Activated naive CD4-positive, alpha-beta T cell treated with anti-CD3 and anti-CD28 coated beads, Interleukin-2, amount 50 U/mL, for 24 hours (primary cell): ENCODE results near the gene CYTH3.
"Not testable (repeated sequence)": the region's sequence is repeated elsewhere in the genome, so short reads cannot be mapped to it uniquely, and the experiment has no call there.

ENCODE experiments used
- H3K27ac Mint-ChIP-seq: one replicate; pipeline ENCODE4 v1.8.0; 2021; ENCODE audit warnings: mild to moderate bottlenecking, mixed read lengths
- H3K27me3 Mint-ChIP-seq: one replicate; pipeline ENCODE4 v1.8.0; 2021; ENCODE audit warnings: mixed read lengths
- H3K36me3 Mint-ChIP-seq: one replicate; pipeline ENCODE4 v1.8.0; 2021; ENCODE audit warnings: mixed read lengths
- H3K4me1 Mint-ChIP-seq: one replicate; pipeline ENCODE4 v1.8.0; 2021; ENCODE audit warnings: mixed read lengths
- H3K4me3 Mint-ChIP-seq: one replicate; pipeline ENCODE4 v1.8.0; 2021; ENCODE audit warnings: mild to moderate bottlenecking, mixed read lengths
- H3K9me3 Mint-ChIP-seq: one replicate; pipeline ENCODE4 v1.8.0; 2021; ENCODE audit warnings: mixed read lengths

The CYTH3 gene

GRCh38 chr7:6232534-6232933 lies 39.9 kb downstream of the CYTH3 start:
- H3K36me3 Mint-ChIP-seq: no peaks in the 10 kb centered on the region
- no peak overlapping the region for H3K4me3 Mint-ChIP-seq
- H3K27me3 Mint-ChIP-seq: no peaks in the 10 kb centered on the region
- H3K9me3 Mint-ChIP-seq: no peaks in the 10 kb centered on the region
- peaks cover 35% of the 10 kb centered on the region for H3K4me1 Mint-ChIP-seq
- no peak overlapping the region for H3K27ac Mint-ChIP-seq

DNA sequence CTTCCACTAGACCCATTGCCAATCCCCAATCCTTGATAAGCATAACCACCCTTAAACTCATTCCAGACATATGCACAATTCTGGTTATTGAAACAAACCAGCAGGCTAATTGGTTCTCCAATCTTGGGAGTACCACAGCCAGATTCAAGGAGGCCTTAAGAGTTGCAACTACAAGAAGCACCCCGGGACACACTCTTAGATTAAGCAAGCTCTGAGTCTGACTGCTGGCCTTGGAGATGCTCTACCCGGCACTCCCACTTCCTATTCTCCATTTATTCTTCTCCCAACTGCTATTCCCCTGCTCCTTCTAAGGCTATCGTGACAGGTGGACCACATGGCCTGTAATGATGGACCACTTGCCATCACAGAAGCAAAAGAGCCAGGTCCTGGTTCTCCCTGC lies 40.3 kb downstream of the CYTH3 start:
- Mint-ChIP-seq H3K9me3 (no peaks in the 10 kb centered on the region), H3K4me3 (no peak overlapping the region), H3K27ac (no peak overlapping the region)

DNA sequence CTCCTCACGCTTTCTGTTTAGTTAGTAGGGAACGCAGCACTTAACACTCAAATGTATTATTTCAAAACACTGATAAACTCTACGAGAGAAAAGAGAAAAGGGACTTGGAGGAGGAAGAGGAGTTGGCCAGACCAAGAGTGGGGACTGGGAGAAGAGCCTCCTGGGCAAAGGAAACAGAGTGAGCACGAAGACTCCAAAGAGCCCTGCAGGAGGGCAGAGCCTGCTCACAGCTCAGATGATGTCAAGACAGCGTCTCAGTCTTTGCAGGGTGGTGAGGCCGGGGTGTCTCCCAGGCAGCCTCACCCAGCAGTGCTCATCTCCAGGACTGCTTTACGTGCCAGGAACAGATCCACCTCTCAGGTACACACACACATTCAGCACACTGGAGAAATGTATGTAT lies 41.2 kb downstream of the CYTH3 start:
- H3K36me3 Mint-ChIP-seq: no peaks in the 10 kb centered on the region
- no peaks in the 10 kb centered on the region for H3K27me3 Mint-ChIP-seq
- H3K9me3 Mint-ChIP-seq: no peaks in the 10 kb centered on the region
- no peak overlapping the region for H3K27ac Mint-ChIP-seq
- H3K4me3 Mint-ChIP-seq: no peak overlapping the region
- peaks cover 35% of the 10 kb centered on the region for H3K4me1 Mint-ChIP-seq

More for the DNA sequence above, 40.3 kb downstream of the CYTH3 start:
- no peaks in the 10 kb centered on the region for H3K36me3 Mint-ChIP-seq
- H3K27me3 Mint-ChIP-seq: no peaks in the 10 kb centered on the region
- H3K4me1 Mint-ChIP-seq: peaks cover 35% of the 10 kb centered on the region

DNA sequence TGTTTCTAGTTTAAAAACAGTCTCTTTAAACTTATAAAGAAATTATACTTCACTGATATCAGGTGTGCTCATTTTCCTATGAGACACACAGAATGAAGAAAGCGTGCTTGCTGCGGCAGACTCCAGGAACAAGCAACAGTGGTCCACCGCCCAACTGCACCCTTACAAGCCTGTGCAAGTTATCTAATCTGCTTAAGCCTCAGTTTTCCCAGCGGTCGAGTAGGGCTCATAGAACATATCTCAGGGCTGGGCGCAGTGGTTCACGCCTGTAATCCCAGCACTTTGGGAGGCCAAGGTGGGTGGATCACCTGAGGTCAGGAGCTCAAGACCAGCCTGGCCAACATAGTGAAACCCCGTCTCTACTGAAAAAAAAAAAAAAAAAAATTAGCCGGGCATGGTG lies 43.1 kb downstream of the CYTH3 start:
- H3K36me3 Mint-ChIP-seq, H3K9me3 Mint-ChIP-seq, H3K27me3 Mint-ChIP-seq, H3K4me3 Mint-ChIP-seq, H3K27ac Mint-ChIP-seq: not testable (repeated sequence)
- peaks cover 30% of the 10 kb centered on the region for H3K4me1 Mint-ChIP-seq

DNA sequence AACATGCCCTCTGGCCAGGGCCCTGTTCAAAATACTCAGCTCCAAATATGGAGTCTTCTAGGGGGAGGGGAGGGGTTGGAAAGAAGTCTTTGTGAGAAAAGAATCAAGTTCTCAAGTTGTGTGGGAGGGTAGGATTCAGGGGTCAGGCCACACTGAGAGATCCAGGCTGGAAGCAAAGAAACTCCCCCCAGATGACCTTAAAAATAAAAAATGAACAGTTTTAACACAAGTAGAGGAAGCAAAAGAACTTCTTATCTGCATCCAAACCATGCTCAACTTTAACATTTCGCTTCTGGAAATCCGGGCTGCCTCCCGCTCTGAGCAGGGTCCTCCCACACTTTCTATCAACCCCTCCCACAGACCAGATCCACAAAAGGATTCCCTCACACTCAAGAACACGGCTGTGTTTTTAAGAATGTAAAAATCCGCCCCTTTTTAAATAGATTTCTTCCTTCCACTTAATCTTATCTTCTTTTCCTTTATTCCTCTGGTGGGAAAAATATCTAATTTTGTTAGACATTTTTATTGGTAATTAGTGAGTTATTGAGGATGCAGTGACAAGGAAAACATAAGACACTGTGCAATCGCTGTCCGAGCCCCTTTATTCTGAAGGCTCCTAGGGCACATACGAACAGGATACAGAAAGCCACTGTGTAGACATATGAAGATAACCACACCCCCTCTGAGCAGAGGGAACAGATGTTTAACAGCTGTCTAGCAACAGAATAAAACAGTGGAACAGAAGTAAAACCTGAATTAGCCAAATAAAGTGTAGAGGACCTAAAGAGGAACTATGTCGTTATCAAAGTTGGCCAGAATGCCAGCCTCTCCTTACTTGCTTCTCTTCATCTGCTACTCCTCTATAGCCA lies 43.8 kb downstream of the CYTH3 start:
- H3K9me3 Mint-ChIP-seq: no peaks in the 10 kb centered on the region
- no peak overlapping the region for H3K27ac Mint-ChIP-seq
- H3K27me3 Mint-ChIP-seq: no peaks in the 10 kb centered on the region
- H3K4me1 Mint-ChIP-seq: peaks cover 23% of the 10 kb centered on the region
- no peaks in the 10 kb centered on the region for H3K36me3 Mint-ChIP-seq
- H3K4me3 Mint-ChIP-seq: no peak overlapping the region

DNA sequence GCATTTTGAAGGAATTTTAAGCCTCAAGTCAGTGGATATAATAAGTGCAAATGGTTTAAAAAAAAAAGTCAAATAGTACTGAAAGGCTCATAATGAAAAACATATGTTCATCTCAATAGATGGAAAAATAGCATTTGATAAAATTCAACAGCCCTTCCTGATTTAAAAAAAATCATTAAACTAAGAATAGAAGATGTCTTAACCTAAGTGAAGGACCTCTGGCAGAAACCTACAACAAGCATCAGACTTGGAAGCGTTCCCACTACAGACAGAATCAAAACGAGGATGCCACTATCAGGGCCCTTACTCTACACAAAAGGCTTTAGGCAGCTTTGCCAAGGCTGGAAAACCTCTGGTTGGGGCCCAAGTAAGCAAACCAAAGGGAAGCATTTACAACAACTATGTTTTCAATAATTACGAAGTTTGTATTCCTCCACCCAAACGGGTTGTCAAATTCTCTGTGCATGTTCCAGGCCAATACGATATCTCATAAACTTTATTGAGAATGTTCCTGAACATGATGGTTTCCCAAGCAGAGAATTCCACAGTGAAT lies 45.1 kb downstream of the CYTH3 start:
- Mint-ChIP-seq H3K27ac (no peak overlapping the region), H3K4me1 (peaks cover 14% of the 10 kb centered on the region), H3K9me3 (no peaks in the 10 kb centered on the region), H3K27me3 (no peaks in the 10 kb centered on the region), H3K36me3 (no peaks in the 10 kb centered on the region), H3K4me3 (no peak overlapping the region)

DNA sequence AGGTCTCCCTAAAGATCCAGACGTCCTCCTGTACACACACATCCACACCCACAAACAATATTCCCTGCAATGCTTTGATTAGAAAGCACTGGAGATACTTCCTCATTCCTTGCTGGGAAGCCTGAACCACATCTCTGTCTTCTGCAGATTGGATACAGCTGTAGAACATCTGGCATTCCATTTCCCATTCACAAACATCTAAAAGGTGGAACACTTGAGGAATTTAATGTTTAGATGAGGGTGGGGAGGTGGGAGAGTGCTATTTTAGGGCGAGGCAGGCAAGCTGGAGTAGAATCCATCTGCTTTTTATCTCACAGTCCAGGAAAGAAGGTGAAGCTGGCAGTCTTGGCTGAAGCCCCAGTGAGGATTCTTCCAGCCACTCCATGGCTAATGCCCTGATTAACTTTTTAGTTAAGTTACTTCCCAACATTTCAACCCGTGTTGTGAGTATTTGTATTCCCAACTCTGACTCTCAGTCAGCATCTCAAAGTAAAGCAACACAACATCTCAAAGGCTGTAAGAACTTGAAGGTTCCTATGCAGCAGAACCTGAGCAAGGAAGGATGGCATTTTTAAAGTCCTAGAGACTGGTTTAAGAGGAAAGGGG lies 46.1 kb downstream of the CYTH3 start:
- H3K4me3 Mint-ChIP-seq: no peak overlapping the region
- H3K4me1 Mint-ChIP-seq: peaks cover 22% of the 10 kb centered on the region
- peaks cover 1% of the 10 kb centered on the region for H3K36me3 Mint-ChIP-seq
- no peaks in the 10 kb centered on the region for H3K9me3 Mint-ChIP-seq
- no peaks in the 10 kb centered on the region for H3K27me3 Mint-ChIP-seq
- H3K27ac Mint-ChIP-seq: no peak overlapping the region

DNA sequence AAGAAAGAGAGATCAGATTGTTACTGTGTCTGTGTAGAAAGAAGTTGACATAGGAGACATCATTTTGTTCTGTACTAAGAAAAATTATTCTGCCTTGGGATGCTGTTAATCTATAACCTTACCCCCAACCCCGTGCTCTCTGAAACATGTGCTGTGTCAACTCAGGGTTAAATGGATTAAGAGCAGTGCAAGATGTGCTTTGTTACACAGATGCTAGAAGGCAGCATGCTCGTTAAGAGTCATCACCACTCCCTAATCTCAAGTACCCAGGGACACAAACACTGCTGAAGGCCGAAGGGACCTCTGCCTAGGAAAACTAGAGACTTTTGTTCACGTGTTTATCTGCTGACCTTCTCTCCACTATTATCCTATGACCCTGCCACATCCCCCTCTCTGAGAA lies 49.0 kb downstream of the CYTH3 start:
- H3K27me3 Mint-ChIP-seq, H3K4me3 Mint-ChIP-seq, H3K9me3 Mint-ChIP-seq, H3K36me3 Mint-ChIP-seq, H3K27ac Mint-ChIP-seq: not testable (repeated sequence)
- H3K4me1 Mint-ChIP-seq: peaks cover 29% of the 10 kb centered on the region

DNA sequence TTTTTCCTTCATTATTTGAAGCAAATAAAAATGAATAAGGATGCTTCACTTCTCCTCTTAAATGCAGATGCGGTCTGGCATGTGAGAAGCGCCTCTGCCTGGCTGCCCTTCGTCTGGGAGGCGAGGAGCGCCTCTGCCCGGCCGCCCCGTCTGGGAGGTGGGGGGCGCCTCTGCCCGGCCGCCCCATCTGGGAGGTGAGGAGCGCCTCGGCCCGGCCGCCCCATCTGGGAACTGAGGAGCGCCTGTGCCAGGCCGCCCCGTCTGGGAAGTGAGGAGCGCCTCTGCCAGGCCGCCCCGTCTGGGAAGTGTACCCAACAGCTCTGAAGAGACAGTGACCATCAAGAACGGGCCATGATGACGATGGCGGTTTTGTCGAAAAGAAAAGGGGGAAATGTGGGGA lies 49.4 kb downstream of the CYTH3 start:
- H3K36me3 Mint-ChIP-seq, H3K27me3 Mint-ChIP-seq, H3K27ac Mint-ChIP-seq: not testable (repeated sequence)

DNA sequence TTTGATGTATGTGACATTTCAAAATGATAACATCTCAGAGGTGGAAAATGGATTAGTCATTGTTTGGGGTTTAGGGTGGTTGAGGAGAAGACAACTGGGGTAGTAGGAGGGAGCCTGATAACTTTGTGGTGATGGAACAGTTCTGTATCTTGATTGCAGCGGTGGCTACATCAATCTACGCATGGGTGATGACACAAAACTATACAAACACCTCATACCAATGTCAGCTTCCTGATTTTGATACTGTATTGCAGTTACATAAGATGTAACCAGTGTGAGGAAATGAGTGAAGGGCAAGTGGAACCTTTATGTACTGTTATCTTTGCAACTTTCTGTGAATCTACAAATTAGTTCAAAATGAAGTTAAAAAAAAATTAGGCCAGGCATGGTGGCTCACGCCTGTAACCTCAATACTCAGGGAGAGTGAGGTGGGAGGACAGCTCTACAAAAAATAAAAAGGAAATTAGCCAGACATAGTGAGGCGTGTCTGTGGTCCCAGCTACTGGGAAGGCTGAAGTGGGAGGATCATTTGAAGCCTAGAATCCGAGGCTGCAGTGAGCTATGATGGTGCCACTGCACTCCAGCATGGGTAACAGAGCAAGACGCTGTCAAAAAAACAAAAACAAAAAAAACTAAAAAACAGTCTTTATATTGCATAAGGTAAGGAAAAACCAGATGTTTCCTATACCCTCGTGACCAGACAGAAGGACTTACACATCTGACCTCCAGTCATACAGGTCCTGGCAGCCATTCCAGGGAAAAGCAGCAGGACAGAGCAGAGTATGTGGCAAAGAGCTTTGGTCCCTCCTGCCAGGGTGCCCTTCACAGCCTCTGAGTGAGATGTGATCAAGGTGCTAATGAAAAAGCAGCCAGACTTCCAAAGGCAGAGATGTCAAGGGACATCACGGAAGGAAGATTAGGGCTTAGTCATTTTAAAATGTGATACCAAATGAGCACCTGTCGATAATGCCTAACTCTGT lies 50.8 kb downstream of the CYTH3 start:
- peaks cover 1% of the 10 kb centered on the region for H3K36me3 Mint-ChIP-seq
- peak overlapping the region; percentile 97 for H3K27ac Mint-ChIP-seq
- H3K4me3 Mint-ChIP-seq: peak overlapping the region; percentile 74
- H3K4me1 Mint-ChIP-seq: peaks cover 24% of the 10 kb centered on the region
- H3K27me3 Mint-ChIP-seq: no peaks in the 10 kb centered on the region
- H3K9me3 Mint-ChIP-seq: no peaks in the 10 kb centered on the region

More for the DNA sequence above, 49.4 kb downstream of the CYTH3 start:
- H3K4me1 Mint-ChIP-seq: peaks cover 25% of the 10 kb centered on the region
- H3K9me3 Mint-ChIP-seq, H3K4me3 Mint-ChIP-seq: not testable (repeated sequence)

- Mint-ChIP-seq H3K36me3 (peaks cover 4% of the 10 kb centered on the region), H3K27ac (no peak overlapping the region), H3K27me3 (no peaks in the 10 kb centered on the region), H3K4me3 (no peak overlapping the region), H3K4me1 (peaks cover 24% of the 10 kb centered on the region), H3K9me3 (no peaks in the 10 kb centered on the region)
Observed at GRCh38 chr7:6218329-6218728, 54.1 kb downstream of the CYTH3 start.

DNA sequence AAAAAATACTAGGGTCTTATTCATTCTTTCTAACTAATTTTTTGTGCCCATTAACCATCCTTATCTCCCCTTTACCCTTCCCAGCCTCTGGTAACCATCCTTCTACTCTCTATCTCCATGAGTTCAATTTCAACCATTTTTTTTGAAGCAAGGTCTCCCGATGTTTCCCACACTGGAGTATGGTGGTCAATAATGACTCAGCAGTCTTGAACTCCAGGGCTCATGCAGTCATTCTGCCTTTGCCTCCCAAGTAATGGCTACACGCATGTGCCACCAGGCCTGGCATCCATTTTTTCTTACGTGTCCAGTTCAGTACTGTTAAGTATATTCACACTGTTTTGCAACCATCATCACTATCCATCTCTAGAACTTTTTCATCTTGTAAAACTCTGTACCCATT lies 60.4 kb downstream of the CYTH3 start:
- Mint-ChIP-seq H3K27ac (no peak overlapping the region), H3K9me3 (no peaks in the 10 kb centered on the region), H3K36me3 (peaks cover 4% of the 10 kb centered on the region), H3K4me3 (no peak overlapping the region), H3K4me1 (no peaks in the 10 kb centered on the region), H3K27me3 (no peaks in the 10 kb centered on the region)

DNA sequence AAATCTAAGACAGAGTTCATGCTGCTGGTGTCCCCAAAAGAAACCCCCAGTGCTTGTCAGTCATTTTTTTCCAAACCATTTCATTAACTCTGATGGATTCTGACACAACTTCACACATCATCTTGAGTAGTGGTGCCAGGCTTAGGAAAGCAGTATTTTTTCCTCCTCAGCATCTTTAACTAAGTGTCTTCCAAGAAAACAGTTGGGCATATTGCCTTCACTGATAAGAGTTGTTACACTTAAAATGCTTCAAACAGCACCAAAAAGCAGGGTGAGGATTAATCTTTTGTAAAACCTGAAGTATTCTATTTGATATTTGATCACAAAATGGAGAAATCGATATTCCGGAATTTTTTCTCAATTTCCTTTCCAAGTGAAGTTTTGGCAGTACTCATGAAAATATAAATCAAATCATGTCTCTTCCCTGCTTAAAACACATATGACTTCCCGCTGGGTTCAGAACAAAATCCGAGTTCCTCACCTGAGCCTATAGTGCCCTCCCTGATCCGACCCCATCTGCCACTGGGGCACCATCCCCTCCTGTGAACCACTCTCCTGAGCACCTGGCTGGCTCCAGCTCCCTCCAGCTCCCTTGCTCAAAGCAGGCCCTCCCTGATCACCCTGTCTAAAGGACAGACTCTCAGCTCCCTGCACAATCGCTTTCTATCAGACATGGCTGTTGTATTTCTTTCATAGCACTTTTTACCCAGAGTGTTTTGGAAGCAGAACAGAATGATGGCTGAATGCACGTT lies 61.6 kb downstream of the CYTH3 start:
- Mint-ChIP-seq H3K27me3 (no peaks in the 10 kb centered on the region), H3K4me1 (no peaks in the 10 kb centered on the region), H3K27ac (no peak overlapping the region), H3K4me3 (no peak overlapping the region), H3K9me3 (no peaks in the 10 kb centered on the region), H3K36me3 (peaks cover 4% of the 10 kb centered on the region)

- no peak overlapping the region for H3K4me3 Mint-ChIP-seq
- H3K36me3 Mint-ChIP-seq: peaks cover 1% of the 10 kb centered on the region
- H3K27me3 Mint-ChIP-seq: no peaks in the 10 kb centered on the region
Observed at GRCh38 chr7:6209340-6209739, 63.1 kb downstream of the CYTH3 start.

More at GRCh38 chr7:6209340-6209739, 63.1 kb downstream of the CYTH3 start:
- no peaks in the 10 kb centered on the region for H3K9me3 Mint-ChIP-seq
- no peak overlapping the region for H3K27ac Mint-ChIP-seq
- no peaks in the 10 kb centered on the region for H3K4me1 Mint-ChIP-seq
